PC-3 (cell line): Measurements from ENCODE around the gene GATA6. TPM values are rescaled to one million over a fixed set of nuclear protein-coding genes. Genes with fewer than 3 reads are reported as not detected.

ENCODE experiments used
- ATAC-seq: fragments of 200-7000 bp; cut with Tn5 transposase; 2 replicates; pipeline ENCODE4 v1.9.1; 2020; ENCODE audit warnings: mild to moderate bottlenecking, moderate library complexity
- BruUV-seq: library from RNA; stranded (reverse); fragments of 400-500 nt; replicated peaks from 2 replicates; lab custom pipeline; 2021; lab: Mats Ljungman, UMichigan
- CTCF ChIA-PET: fragments of 300-600 bp; sonication (Branson Sonifier 250); formaldehyde crosslinking; loops from one replicate; lab custom pipeline; 2022; ENCODE audit warnings: antibody characterized with exemption; lab: Charles Lee
- POLR2A ChIA-PET: fragments of 300-600 bp; sonication (Branson Sonifier 250); formaldehyde crosslinking; loops from one replicate; lab custom pipeline; 2022; ENCODE audit warnings: antibody characterized with exemption; ENCODE audit not compliant: unreplicated experiment; lab: Charles Lee
- DNase-seq: peaks from one replicate; pipeline ENCODE4 v3.0.0-alpha.2; 2015
- H2AFZ ChIP-seq: fragments of 300-600 bp; sonication (generic); 2 replicates; pipeline ENCODE4 v1.6.0; 2016; ENCODE audit warnings: antibody characterized with exemption, low read length
- H3F3A ChIP-seq: fragments of 300-600 bp; sonication (generic); one replicate; pipeline ENCODE4 v1.6.0; 2017; ENCODE audit warnings: antibody characterized with exemption, low read length, control low read depth, mild to moderate bottlenecking; ENCODE audit not compliant: unreplicated experiment
- H3K27ac ChIP-seq: fragments of 300-600 bp; sonication (generic); 2 replicates; pipeline ENCODE4 v1.5.1; 2016; ENCODE audit warnings: mild to moderate bottlenecking, low read length
- H3K27me3 ChIP-seq: fragments of 300-600 bp; sonication (generic); 2 replicates; pipeline ENCODE4 v1.6.1; 2016; ENCODE audit warnings: low read length, mixed read lengths
- H3K36me3 ChIP-seq: fragments of 300-600 bp; sonication (generic); 2 replicates; pipeline ENCODE4 v1.6.1; 2016; ENCODE audit warnings: low read depth, mixed run types, low read length, mixed read lengths
- H3K4me1 ChIP-seq: fragments of 300-600 bp; sonication (generic); 2 replicates; pipeline ENCODE4 v1.5.1; 2016; ENCODE audit warnings: low read length; ENCODE audit not compliant: insufficient read depth
- H3K4me2 ChIP-seq: fragments of 300-600 bp; sonication (generic); 2 replicates; pipeline ENCODE4 v1.6.0; 2016; ENCODE audit warnings: low read length
- H3K4me3 ChIP-seq: fragments of 300-600 bp; sonication (generic); 2 replicates; pipeline ENCODE4 v1.5.1; 2016; ENCODE audit warnings: mild to moderate bottlenecking, low read length, mixed read lengths
- H3K79me2 ChIP-seq: fragments of 300-600 bp; sonication (generic); 2 replicates; pipeline ENCODE4 v1.6.1; 2017; ENCODE audit warnings: low read length, mixed read lengths
- H3K9ac ChIP-seq: fragments of 300-600 bp; sonication (generic); 2 replicates; pipeline ENCODE4 v1.6.0; 2016; ENCODE audit warnings: mild to moderate bottlenecking, low read length
- H3K9me2 ChIP-seq: fragments of 300-600 bp; sonication (generic); replicated peaks from 2 replicates; pipeline ENCODE4 v1.6.1; 2016; ENCODE audit warnings: mixed run types, low read length, mixed read lengths
- H3K9me3 ChIP-seq: fragments of 300-600 bp; sonication (generic); 2 replicates; pipeline ENCODE4 v1.6.1; 2016; ENCODE audit warnings: low read length, mixed read lengths
- H4K20me1 ChIP-seq: fragments of 300-600 bp; sonication (generic); 2 replicates; pipeline ENCODE4 v1.6.1; 2016; ENCODE audit warnings: low read length, mixed read lengths
- EZH2 ChIP-seq: fragments of 300-600 bp; sonication (generic); IDR thresholded peaks from one replicate; pipeline ENCODE4 v1.6.1; 2017; ENCODE audit warnings: antibody characterized with exemption, mild to moderate bottlenecking, low read length; ENCODE audit not compliant: unreplicated experiment
- EZH2phosphoT487 ChIP-seq: fragments of 300-600 bp; sonication (generic); IDR thresholded peaks from 2 replicates; pipeline ENCODE4 v1.6.1; 2018; ENCODE audit warnings: mild to moderate bottlenecking, antibody characterized with exemption, low read length, borderline replicate concordance
- intact Hi-C: fragments of 100-400 bp; cut with micrococcal nuclease; formaldehyde crosslinking; loops from 2 replicates; pipeline ENCODE4 v1.9.0; 2023
- total RNA-seq: library from RNA; depleted of rRNA; stranded (reverse); fragments of >200 nt; gene quantifications from 2 replicates; pipeline ENCODE4 v1.2.3, GENCODE V29; 2014
- TF ChIP-seq, protein P1 (sequence below): fragments of 300-600 bp; sonication (generic); conservative IDR thresholded peaks from 2 replicates; pipeline ENCODE4 v1.5.1; 2017; ENCODE audit warnings: antibody characterized with exemption, low read depth, mild to moderate bottlenecking, low read length

Gene GATA6
- total RNA-seq, 1 experiment from 2014 or later, result 19.4 TPM

GRCh38 chr18:22226801-22227200 is 57.4 kb downstream of the GATA6 start:
- Histone ChIP-seq H3K4me3 (no peak overlapping the region), H3K4me2 (no peak overlapping the region), H3K36me3 (no peaks in the 10 kb centered on the region), H4K20me1 (no peaks in the 10 kb centered on the region), H3K79me2 (no peaks in the 10 kb centered on the region), H2AFZ (no peak overlapping the region), H3K4me1 (peaks cover 26% of the 10 kb centered on the region), H3K9me2 (no peaks in the 10 kb centered on the region), H3K9me3 (no peaks in the 10 kb centered on the region), H3F3A (peaks cover 3% of the 10 kb centered on the region), H3K27me3 (no peaks in the 10 kb centered on the region), H3K9ac (no peak overlapping the region), H3K27ac (no peak overlapping the region)
- intact Hi-C loops, result no loop called here
- CTCF ChIA-PET, result no interaction called here
- POLR2A ChIA-PET, result no interaction called here
- no peak for DNase-seq
- BruUV-seq, result no TSS peak
- no peak for ATAC-seq
- TF ChIP-seq EZH2phosphoT487 (no peak), EZH2 (no peak)
- TF ChIP-seq, protein P1, sequence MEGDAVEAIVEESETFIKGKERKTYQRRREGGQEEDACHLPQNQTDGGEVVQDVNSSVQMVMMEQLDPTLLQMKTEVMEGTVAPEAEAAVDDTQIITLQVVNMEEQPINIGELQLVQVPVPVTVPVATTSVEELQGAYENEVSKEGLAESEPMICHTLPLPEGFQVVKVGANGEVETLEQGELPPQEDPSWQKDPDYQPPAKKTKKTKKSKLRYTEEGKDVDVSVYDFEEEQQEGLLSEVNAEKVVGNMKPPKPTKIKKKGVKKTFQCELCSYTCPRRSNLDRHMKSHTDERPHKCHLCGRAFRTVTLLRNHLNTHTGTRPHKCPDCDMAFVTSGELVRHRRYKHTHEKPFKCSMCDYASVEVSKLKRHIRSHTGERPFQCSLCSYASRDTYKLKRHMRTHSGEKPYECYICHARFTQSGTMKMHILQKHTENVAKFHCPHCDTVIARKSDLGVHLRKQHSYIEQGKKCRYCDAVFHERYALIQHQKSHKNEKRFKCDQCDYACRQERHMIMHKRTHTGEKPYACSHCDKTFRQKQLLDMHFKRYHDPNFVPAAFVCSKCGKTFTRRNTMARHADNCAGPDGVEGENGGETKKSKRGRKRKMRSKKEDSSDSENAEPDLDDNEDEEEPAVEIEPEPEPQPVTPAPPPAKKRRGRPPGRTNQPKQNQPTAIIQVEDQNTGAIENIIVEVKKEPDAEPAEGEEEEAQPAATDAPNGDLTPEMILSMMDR, result no peak

DNA sequence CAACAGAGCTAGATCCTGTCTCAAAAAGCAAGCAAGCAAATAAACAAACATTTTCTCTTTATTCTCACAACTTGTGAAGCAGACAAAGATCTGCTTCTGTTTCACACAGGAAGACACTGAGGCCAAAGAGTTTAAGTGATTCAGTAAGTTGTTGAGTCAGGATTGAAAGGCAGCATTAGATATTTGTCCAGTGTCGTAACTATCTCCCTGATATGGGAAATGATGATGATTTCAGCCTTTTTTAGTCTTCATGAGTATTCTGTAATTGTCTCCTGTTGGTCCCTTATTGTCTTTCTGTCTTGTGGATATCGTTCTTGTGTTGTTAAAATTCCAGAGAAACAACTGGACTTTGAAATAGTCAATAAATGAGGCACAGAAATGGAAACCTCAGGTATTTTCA is 59.6 kb downstream of the GATA6 start:
- Histone ChIP-seq H3F3A (no peaks in the 10 kb centered on the region), H3K9me2 (no peaks in the 10 kb centered on the region), H3K9me3 (no peaks in the 10 kb centered on the region), H3K79me2 (no peaks in the 10 kb centered on the region), H3K36me3 (no peaks in the 10 kb centered on the region), H3K27ac (no peak overlapping the region), H3K27me3 (no peaks in the 10 kb centered on the region), H3K4me3 (no peak overlapping the region), H2AFZ (no peak overlapping the region), H4K20me1 (no peaks in the 10 kb centered on the region), H3K4me2 (no peak overlapping the region), H3K9ac (no peak overlapping the region), H3K4me1 (peaks cover 15% of the 10 kb centered on the region)
- intact Hi-C loops, result no loop called here
- TF ChIP-seq, protein P1, result no peak
- no peak for TF ChIP-seq EZH2phosphoT487
- ChIA-PET POLR2A (no interaction called here), CTCF (no interaction called here)
- DNase-seq (peak; percentile 25), ATAC-seq (no peak)
- BruUV-seq, result no TSS peak

DNA sequence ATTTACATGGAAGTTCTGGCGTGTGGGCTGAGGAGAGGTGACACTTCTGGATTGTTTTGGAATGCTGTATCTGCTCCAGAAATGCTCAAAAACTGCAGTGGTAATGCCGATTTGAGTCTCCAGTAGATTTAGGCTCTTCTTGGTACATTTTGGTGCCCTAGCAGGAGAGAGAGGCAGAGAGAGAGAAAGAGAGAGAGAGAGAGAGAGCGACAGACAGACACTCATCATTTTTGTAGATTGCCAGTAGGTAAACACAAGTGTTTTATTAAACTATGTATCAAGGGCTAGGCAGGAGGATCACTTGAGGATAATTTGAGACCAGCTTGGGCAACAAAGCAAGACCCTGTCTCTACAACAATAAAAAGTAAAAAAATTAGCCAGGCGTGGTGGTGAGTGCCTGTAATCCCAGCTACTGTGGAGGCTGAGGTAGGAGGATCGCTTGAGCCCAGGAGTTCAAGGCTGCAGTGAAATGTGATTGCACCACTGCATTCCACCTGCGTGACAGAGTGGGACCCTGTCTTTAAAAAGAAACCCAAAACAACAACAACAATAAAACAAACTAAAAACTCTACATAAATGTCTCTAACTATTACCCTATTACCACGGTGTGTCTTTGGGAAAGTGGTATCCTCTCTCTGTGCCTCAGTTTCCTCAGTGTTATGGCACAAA is 60.2 kb downstream of the GATA6 start:
- POLR2A ChIA-PET, result no interaction called here
- DNase-seq (no peak), ATAC-seq (no peak)
- CTCF ChIA-PET, result no interaction called here
- Histone ChIP-seq H3F3A (no peaks in the 10 kb centered on the region), H3K27me3 (no peaks in the 10 kb centered on the region), H3K9ac (no peak overlapping the region), H3K9me2 (no peaks in the 10 kb centered on the region), H3K36me3 (no peaks in the 10 kb centered on the region), H3K9me3 (no peaks in the 10 kb centered on the region), H3K4me2 (no peak overlapping the region), H3K27ac (no peak overlapping the region), H3K4me3 (no peak overlapping the region), H4K20me1 (no peaks in the 10 kb centered on the region), H3K4me1 (peaks cover 9% of the 10 kb centered on the region), H2AFZ (no peak overlapping the region), H3K79me2 (no peaks in the 10 kb centered on the region)
- intact Hi-C loops, result no loop called here
- BruUV-seq, result no TSS peak
- TF ChIP-seq EZH2phosphoT487 (no peak), EZH2 (no peak)
- TF ChIP-seq, protein P1, result no peak
